K562 (cell line): ENCODE data around the gene MYL12A. TPM values are rescaled to one million over a fixed set of nuclear protein-coding genes. Genes with fewer than 3 reads are reported as not detected.
A peak's percentile ranks its signal among the peaks of the same experiment; 100 is the strongest.

Source experiments
- ATAC-seq: fragments of 200-7000 bp; cut with Tn5 transposase; 3 replicates; pipeline ENCODE4 v1.9.1; 2020; ENCODE audit warnings: moderate library complexity
- BruUV-seq: library from RNA; stranded (reverse); fragments of 400-500 nt; replicated peaks from 2 replicates; lab custom pipeline; 2021; lab: Mats Ljungman, UMichigan
- CTCF ChIA-PET: fragments of 300-600 bp; formaldehyde crosslinking; extraction: SDS; loops from one replicate; lab custom pipeline; 2021; ENCODE audit warnings: low intra/inter-chr PET ratio; lab: Yijun Ruan, JAX
- POLR2A ChIA-PET: fragments of 300-600, 350-650 bp; sonication (Branson Sonifier 250); formaldehyde crosslinking; extraction: SDS; loops from one replicate; lab custom pipeline; 2021; ENCODE audit warnings: antibody characterized with exemption, inconsistent platforms; lab: Yijun Ruan, JAX
- DNase-seq, 4 experiments: peaks; one replicate each; pipeline versions ENCODE4 v3.0.0 to v3.0.0-alpha.2; 2011 to 2018; ENCODE audit warnings: low spot score in 3 of 4, mixed read lengths in 3 of 4; ENCODE audit errors: extremely low read depth in 1 of 4
- FAIRE-seq: peaks from 2 replicates; lab custom pipeline; 2011; peaks lifted over from hg19 to GRCh38; lab: Jason Lieb, UNC
- H2AFZ ChIP-seq: 2 replicates; pipeline ENCODE4 v1.6.0; 2011; ENCODE audit warnings: low read depth, low read length, control low read depth, inconsistent platforms
- H3K27ac ChIP-seq: fragments of 200-600 bp; 3 replicates; pipeline ENCODE4 v1.8.0; 2011; ENCODE audit warnings: low read depth, mild to moderate bottlenecking, control low read depth, inconsistent platforms, low read length, moderate library complexity, mixed read lengths; ENCODE audit errors: extremely low read depth
- H3K27me3 ChIP-seq, 2 experiments: fragments of 300-600 bp in 1 of 2; 2 replicates in 1 of 2; 3 replicates in 1 of 2; pipeline versions ENCODE4 v1.6.0 to v1.8.0; 2011; ENCODE audit warnings: inconsistent platforms in 2 of 2, low read length in 2 of 2, mild to moderate bottlenecking in 1 of 2, mixed read lengths in 1 of 2, moderate library complexity in 1 of 2; ENCODE audit not compliant: control insufficient read depth in 2 of 2, insufficient read depth in 2 of 2
- H3K36me3 ChIP-seq: fragments of 300-600 bp; 3 replicates; pipeline ENCODE4 v1.8.0; 2011; ENCODE audit warnings: mild to moderate bottlenecking, low read length, inconsistent platforms; ENCODE audit not compliant: control insufficient read depth, insufficient read depth
- H3K4me1 ChIP-seq, 2 experiments: fragments of 200-600 bp in 1 of 2; replicated peaks in 1 of 2; 2 replicates in 1 of 2; 3 replicates in 1 of 2; pipeline versions ENCODE4 v1.5.1 to v1.8.0; 2011; ENCODE audit warnings: inconsistent platforms in 2 of 2, low read length in 2 of 2, mild to moderate bottlenecking in 1 of 2, mixed read lengths in 1 of 2, moderate library complexity in 1 of 2; ENCODE audit not compliant: control insufficient read depth in 2 of 2, insufficient read depth in 2 of 2
- H3K4me2 ChIP-seq: 2 replicates; pipeline ENCODE4 v1.6.1; 2011; ENCODE audit warnings: low read length, control low read depth, inconsistent platforms, mixed read lengths; ENCODE audit not compliant: insufficient read depth
- H3K4me3 ChIP-seq: fragments of 200-600 bp; sonication (generic), shearing (Covaris generic); 2 replicates; pipeline ENCODE4 v1.5.1; 2016; ENCODE audit warnings: control low read depth, inconsistent platforms
- H3K79me2 ChIP-seq: fragments of 200-600 bp; 3 replicates; pipeline ENCODE4 v1.8.0; 2011; ENCODE audit warnings: low read length, inconsistent platforms; ENCODE audit not compliant: control insufficient read depth, insufficient read depth
- H3K9ac ChIP-seq, 2 experiments: 2 replicates each; pipeline versions ENCODE4 v1.6.0 to v1.6.1; 2011; ENCODE audit warnings: low read depth in 2 of 2, low read length in 2 of 2, control low read depth in 1 of 2, inconsistent platforms in 1 of 2, mild to moderate bottlenecking in 1 of 2, mixed read lengths in 1 of 2; ENCODE audit not compliant: insufficient read depth in 1 of 2
- H3K9me1 ChIP-seq: one replicate; pipeline ENCODE4 v1.6.0; 2011; ENCODE audit warnings: inconsistent platforms, mild to moderate bottlenecking, low read length, moderate library complexity; ENCODE audit not compliant: control insufficient read depth, insufficient read depth
- H3K9me3 ChIP-seq: replicated peaks from 2 replicates; pipeline ENCODE4 v1.5.1; 2011; ENCODE audit warnings: low read depth, low read length, inconsistent platforms; ENCODE audit not compliant: control insufficient read depth, insufficient read depth
- H4K20me1 ChIP-seq: replicated peaks from 2 replicates; pipeline ENCODE4 v1.6.1; 2011; ENCODE audit warnings: low read length, inconsistent platforms, mixed read lengths; ENCODE audit not compliant: control insufficient read depth, insufficient read depth
- ATF1 ChIP-seq, 2 experiments: fragments of 450-650 bp in 1 of 2; IDR thresholded peaks; 2 replicates each; pipeline ENCODE4 v1.6.1; 2016; ENCODE audit warnings: missing compliant biosample characterization in 1 of 2, missing genetic modification characterization in 1 of 2
- CEBPG ChIP-seq, 3 experiments: fragments of 200-800 bp in 1 of 3; sonication (Bioruptor generic) in 1 of 3; sonication (generic) in 1 of 3; formaldehyde crosslinking in 1 of 3; IDR thresholded peaks in 2 of 3; conservative IDR thresholded peaks in 1 of 3; 2 replicates each; pipeline versions ENCODE4 v1.6.1 to v1.8.0; 2016 to 2022; ENCODE audit warnings: missing compliant biosample characterization in 2 of 3, missing genetic modification characterization in 2 of 3, mild to moderate bottlenecking in 1 of 3, missing genetic modification reagents in 1 of 3
- WGBS: fragments of 100-300 bp; shearing (Covaris generic); methylation state at CpG from one replicate; pipeline ENCODE4 v1.1.6; 2016; ENCODE audit warnings: low coverage, mixed read lengths; ENCODE audit not compliant: insufficient coverage; ENCODE audit errors: missing lambda C conversion rate; 5-methylcytosine and 5-hydroxymethylcytosine counted together
- in situ Hi-C: fragments of 300-500 bp; cut with MboI; formaldehyde crosslinking; loops from 4 replicates; pipeline ENCODE4 v1.15.0; 2018; ENCODE audit warnings: inconsistent platforms, mixed read lengths
- intact Hi-C: fragments of 100-400 bp; cut with micrococcal nuclease; formaldehyde crosslinking; loops from 2 replicates; pipeline ENCODE4 v1.14.2; 2022
- polyA plus RNA-seq, 8 experiments: library from polyadenylated mRNA; depleted of rRNA in 4 of 8; stranded (reverse) in 5 of 8; unstranded in 3 of 8; fragments of >200 nt; fragmentation: Nextera tagmentation in 2 of 8; fragmentation: Illumina TruSeq in 1 of 8; extraction: Ambion mirVana in 2 of 8; extraction: Trizol in 1 of 8; gene quantifications; 2 replicates each; pipeline versions ENCODE4 v1.2.1 to v1.2.3, GENCODE V29; 2011 to 2014; ENCODE audit warnings: inconsistent platforms in 1 of 8, missing spikeins in 1 of 8
- total RNA-seq, 7 experiments: library from RNA; depleted of rRNA in 6 of 7; stranded (reverse); fragments of >200 nt in 6 of 7; fragmentation: Illumina TruSeq in 2 of 7; extraction: Trizol in 2 of 7; gene quantifications; 2 replicates each; pipeline versions ENCODE4 v1.2.1 to v1.2.3, GENCODE V29; 2011 to 2021; ENCODE audit warnings: low replicate concordance in 1 of 7
- TF ChIP-seq, protein P1 (sequence below): sonication (generic); formaldehyde crosslinking; IDR thresholded peaks from 2 replicates; pipeline ENCODE4 v1.8.1; 2023; ENCODE audit warnings: mild to moderate bottlenecking, missing genetic modification reagents, moderate library complexity

The MYL12A gene
- total and polyA plus RNA-seq, 9 of the 15 experiments (the other 6 are each of a cell fraction or from before 2014, with no cell fraction given) = 308 to 1,031 (median 559) TPM

DNA sequence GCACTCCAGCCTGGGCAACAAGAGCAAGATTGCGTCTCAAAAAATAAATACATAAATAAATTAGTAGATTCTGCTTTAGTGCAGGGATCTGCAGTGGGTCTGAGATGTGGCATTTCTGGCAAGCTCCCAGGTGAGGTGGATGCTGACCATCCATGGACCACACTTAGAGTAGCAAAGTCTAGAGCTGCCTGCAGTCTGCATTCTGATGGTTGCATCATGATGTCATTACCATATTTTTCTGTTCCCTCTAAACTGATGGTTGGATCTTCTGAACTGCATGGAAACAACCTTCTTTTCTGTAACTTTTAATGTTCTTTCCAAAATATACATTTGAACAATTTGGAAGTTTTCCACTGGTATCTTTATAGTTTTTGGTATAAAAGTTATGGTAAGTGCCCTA, 57.2 kb downstream of the MYL12A start:
- TF ChIP-seq, protein P1, sequence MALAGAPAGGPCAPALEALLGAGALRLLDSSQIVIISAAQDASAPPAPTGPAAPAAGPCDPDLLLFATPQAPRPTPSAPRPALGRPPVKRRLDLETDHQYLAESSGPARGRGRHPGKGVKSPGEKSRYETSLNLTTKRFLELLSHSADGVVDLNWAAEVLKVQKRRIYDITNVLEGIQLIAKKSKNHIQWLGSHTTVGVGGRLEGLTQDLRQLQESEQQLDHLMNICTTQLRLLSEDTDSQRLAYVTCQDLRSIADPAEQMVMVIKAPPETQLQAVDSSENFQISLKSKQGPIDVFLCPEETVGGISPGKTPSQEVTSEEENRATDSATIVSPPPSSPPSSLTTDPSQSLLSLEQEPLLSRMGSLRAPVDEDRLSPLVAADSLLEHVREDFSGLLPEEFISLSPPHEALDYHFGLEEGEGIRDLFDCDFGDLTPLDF (CRISPR knock-in tag) = no peak
- TF ChIP-seq ATF1 (CRISPR knock-in tag; IDR thresholded peaks at IDR 0.05) = no peak
- TF ChIP-seq ATF1 (tag; IDR thresholded peaks at IDR 0.05) = 0 out of 2 replicates have a peak, but pooled peaks have one; percentile 1
- TF ChIP-seq CEBPG (CRISPR knock-in tag; IDR thresholded peaks at IDR 0.05) = peak; percentile 58
- TF ChIP-seq CEBPG (tag; conservative IDR thresholded peaks at IDR 0.05 in 1 of 2, IDR thresholded peaks at IDR 0.05 in 1 of 2) = peak; percentile 39 to 71; a peak in 3 of 4 replicates
- WGBS = 72% methylated on average over 1 of the region's 1 CpG
- BruUV-seq = no TSS peak
- Histone ChIP-seq H3K9me1 (no peaks in the 10 kb centered on the region), H3K27ac (no peak overlapping the region), H3K4me1 (peaks cover 3 to 12% of the 10 kb centered on the region in 2 experiments; a peak in 3 of 5 replicates), H3K36me3 (no peaks in the 10 kb centered on the region), H3K27me3 (no peaks in the 10 kb centered on the region), H3K4me3 (no peak overlapping the region), H2AFZ (no peak overlapping the region; the same call in 1 of the 2 replicates), H3K9ac (no peak overlapping the region), H3K9me3 (no peaks in the 10 kb centered on the region), H4K20me1 (no peaks in the 10 kb centered on the region), H3K79me2 (no peaks in the 10 kb centered on the region), H3K4me2 (no peak overlapping the region)
- FAIRE-seq (no peak), DNase-seq (no peak), ATAC-seq (peak; percentile 50)
- ChIA-PET CTCF (no interaction called here), POLR2A (interaction anchor here (0.6 to 1.8 kb wide), 3 partner anchors 12 to 147 kb away, joined by 3 to 5 read pairs (median 3); no protein-coding TSS in a partner anchor)
- intact Hi-C loops = no loop called here
- in situ Hi-C loops = no loop called here
